Peyer's patch (tissue), 4 donors: ENCODE results near the gene SMKR1. TPM values are rescaled to one million over a fixed set of nuclear protein-coding genes. Genes with fewer than 3 reads are reported as not detected.
"Not testable (repeated sequence)": the region's sequence is repeated elsewhere in the genome, so short reads cannot be mapped to it uniquely, and the experiment has no call there.

ENCODE experiments used
- DNase-seq, 3 donors: peaks; one replicate each; pipeline ENCODE4 v3.0.0-alpha.2; 2017 to 2019
- H3K27ac ChIP-seq, 4 donors: fragments of 200-600 bp; sonication (generic); one replicate each; pipeline ENCODE4 v1.5.1; 2016 to 2019
- H3K27me3 ChIP-seq, 2 donors: fragments of 200-600 bp; sonication (generic); one replicate each; pipeline ENCODE4 v1.5.1; 2019
- H3K36me3 ChIP-seq, 3 donors: fragments of 200-600 bp; sonication (generic); one replicate each; pipeline ENCODE4 v1.5.1; 2016 to 2019
- H3K4me1 ChIP-seq, 4 donors: fragments of 200-600 bp; sonication (generic); one replicate each; pipeline ENCODE4 v1.5.1; 2016 to 2019
- H3K4me3 ChIP-seq, 4 donors: fragments of 200-600 bp; sonication (generic); 1 replicate in 3 of 4; 2 replicates in 1 of 4; pipeline ENCODE4 v1.5.1; 2016 to 2019; ENCODE audit warnings: mild to moderate bottlenecking in 1 of 4
- H3K9me3 ChIP-seq, 4 donors: fragments of 200-600 bp; sonication (generic); one replicate each; pipeline ENCODE4 v1.5.1; 2016 to 2019; ENCODE audit warnings: mild to moderate bottlenecking in 1 of 4
- POLR2A ChIP-seq, 2 donors: fragments of 450-650 bp; IDR thresholded peaks; one replicate each; pipeline ENCODE4 v1.5.1; 2017; ENCODE audit warnings: antibody characterized with exemption in 2 of 2, mild to moderate bottlenecking in 2 of 2, moderate library complexity in 2 of 2
- total RNA-seq, 4 donors: library from RNA; depleted of rRNA; stranded (reverse); fragments of >200 nt; gene quantifications; one replicate each; pipeline ENCODE4 v1.1.0, GENCODE V29; 2016
- TF ChIP-seq, protein P1 (sequence below), 6 experiments: fragments of 450-650 bp in 4 of 6; fragments of 200-600 bp in 2 of 6; sonication (generic) in 1 of 6; IDR thresholded peaks; one replicate each; pipeline ENCODE4 v1.5.1; 2017 to 2019; ENCODE audit warnings: antibody characterized with exemption in 6 of 6, mild to moderate bottlenecking in 3 of 6, moderate library complexity in 1 of 6

Gene SMKR1
- total RNA-seq, 4 donors from 2014 or later: 1.3 TPM; not detected in 3

DNA sequence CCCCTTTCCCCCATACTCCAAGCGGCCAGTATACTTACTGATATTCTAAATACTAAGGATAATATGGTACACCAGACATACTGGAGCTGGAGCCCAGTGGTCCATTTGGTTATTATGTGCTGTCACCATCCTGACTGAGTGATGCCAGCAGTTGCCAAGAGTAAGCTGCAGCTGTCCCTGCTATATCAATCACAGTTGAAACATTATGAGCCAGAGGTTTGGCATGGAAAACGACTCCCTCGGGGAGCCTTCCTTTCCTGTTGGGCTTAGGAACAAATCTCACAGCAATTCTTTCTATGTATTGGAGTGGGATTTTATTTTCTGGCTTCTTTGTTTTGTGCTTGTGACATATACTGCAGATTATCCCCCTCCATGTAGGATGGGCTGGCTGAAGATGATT is 35.5 kb upstream of the SMKR1 start:
- DNase-seq: no peak
- H3K4me1 ChIP-seq: no peaks in the 10 kb centered on the region

DNA sequence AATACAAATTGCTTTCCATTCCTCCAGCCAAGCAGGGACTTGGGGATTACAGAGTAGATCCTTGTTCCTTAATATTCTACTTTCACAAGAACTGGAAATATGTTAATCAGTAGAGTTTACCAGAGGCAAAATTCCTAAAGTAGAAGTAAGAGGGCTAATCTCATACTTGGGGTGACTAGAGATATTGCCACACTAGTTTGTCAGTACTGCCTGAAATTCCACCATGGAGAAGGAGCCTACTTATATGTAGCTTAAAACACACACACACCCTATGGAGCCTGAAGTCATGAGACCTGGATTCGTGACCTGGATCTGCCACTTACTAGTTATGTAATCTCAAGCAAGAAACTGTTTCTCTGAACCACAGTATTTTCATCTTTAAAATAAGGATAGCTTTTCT is 34.2 kb upstream of the SMKR1 start:
- TF ChIP-seq, protein P1, sequence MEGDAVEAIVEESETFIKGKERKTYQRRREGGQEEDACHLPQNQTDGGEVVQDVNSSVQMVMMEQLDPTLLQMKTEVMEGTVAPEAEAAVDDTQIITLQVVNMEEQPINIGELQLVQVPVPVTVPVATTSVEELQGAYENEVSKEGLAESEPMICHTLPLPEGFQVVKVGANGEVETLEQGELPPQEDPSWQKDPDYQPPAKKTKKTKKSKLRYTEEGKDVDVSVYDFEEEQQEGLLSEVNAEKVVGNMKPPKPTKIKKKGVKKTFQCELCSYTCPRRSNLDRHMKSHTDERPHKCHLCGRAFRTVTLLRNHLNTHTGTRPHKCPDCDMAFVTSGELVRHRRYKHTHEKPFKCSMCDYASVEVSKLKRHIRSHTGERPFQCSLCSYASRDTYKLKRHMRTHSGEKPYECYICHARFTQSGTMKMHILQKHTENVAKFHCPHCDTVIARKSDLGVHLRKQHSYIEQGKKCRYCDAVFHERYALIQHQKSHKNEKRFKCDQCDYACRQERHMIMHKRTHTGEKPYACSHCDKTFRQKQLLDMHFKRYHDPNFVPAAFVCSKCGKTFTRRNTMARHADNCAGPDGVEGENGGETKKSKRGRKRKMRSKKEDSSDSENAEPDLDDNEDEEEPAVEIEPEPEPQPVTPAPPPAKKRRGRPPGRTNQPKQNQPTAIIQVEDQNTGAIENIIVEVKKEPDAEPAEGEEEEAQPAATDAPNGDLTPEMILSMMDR (IDR thresholded peaks at IDR 0.05): no peak
- TF ChIP-seq POLR2A (IDR thresholded peaks at IDR 0.05): no peak
- no peaks in the 10 kb centered on the region for H3K4me1 ChIP-seq
- H3K27me3 ChIP-seq: no peaks in the 10 kb centered on the region
- no peak overlapping the region for H3K4me3 ChIP-seq
- H3K27ac ChIP-seq: no peak overlapping the region
- no peak for DNase-seq
- H3K9me3 ChIP-seq: no peaks in the 10 kb centered on the region
- no peaks in the 10 kb centered on the region for H3K36me3 ChIP-seq

More for the DNA sequence above, 35.5 kb upstream of the SMKR1 start:
- no peaks in the 10 kb centered on the region for H3K36me3 ChIP-seq
- TF ChIP-seq, protein P1 (IDR thresholded peaks at IDR 0.05): no peak
- TF ChIP-seq POLR2A (IDR thresholded peaks at IDR 0.05): no peak
- no peaks in the 10 kb centered on the region for H3K9me3 ChIP-seq
- no peaks in the 10 kb centered on the region for H3K27me3 ChIP-seq
- H3K27ac ChIP-seq: no peak overlapping the region
- H3K4me3 ChIP-seq: no peak overlapping the region

DNA sequence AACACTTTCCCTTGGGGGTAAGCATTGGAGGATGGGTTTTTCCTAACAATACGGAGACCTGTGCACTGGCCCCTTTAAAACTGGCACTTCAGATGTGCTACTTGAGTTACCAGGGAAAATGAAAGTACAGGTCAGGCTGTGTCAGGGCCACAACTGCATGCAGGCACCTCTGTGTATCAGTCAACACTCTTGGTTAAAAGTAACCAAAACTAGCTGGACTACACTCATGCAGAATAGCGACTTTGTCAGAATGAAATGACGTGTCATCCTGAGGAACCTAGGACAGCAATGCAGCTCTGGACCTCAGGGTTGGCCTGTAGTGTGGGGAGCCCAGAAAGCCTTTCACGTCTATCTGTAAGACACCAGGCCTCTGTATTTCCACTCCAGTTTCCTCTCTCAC is 33.8 kb upstream of the SMKR1 start:
- Histone ChIP-seq H3K36me3 (no peaks in the 10 kb centered on the region), H3K4me3 (no peak overlapping the region), H3K9me3 (no peaks in the 10 kb centered on the region), H3K4me1 (no peaks in the 10 kb centered on the region), H3K27ac (no peak overlapping the region), H3K27me3 (no peaks in the 10 kb centered on the region)
- DNase-seq: no peak
- TF ChIP-seq, protein P1 (IDR thresholded peaks at IDR 0.05): no peak
- no peak for TF ChIP-seq POLR2A (IDR thresholded peaks at IDR 0.05)

DNA sequence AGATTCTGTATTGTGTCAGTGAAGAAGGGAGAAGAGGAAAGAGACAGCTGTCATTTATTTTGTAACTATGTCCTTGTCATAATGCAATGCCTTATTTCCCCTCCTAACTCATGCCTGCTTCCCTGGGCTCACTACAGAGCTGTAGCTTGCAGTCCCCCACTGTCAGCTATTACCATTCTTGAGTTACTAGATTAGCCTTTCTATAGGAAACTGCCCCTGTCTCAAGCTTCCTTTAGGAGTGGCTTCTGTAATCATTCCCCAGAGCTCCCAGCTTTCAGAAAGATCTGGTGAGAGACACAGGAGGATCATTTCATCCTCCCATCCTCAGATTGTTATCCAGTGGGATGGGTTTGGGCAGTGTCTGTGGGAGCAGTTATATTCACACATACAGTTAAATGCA is 32.4 kb upstream of the SMKR1 start:
- no peaks in the 10 kb centered on the region for H3K36me3 ChIP-seq
- no peak overlapping the region for H3K4me3 ChIP-seq
- no peak for DNase-seq
- TF ChIP-seq, protein P1 (IDR thresholded peaks at IDR 0.05): no peak
- no peak for TF ChIP-seq POLR2A (IDR thresholded peaks at IDR 0.05)
- H3K4me1 ChIP-seq: no peaks in the 10 kb centered on the region
- no peak overlapping the region for H3K27ac ChIP-seq
- H3K27me3 ChIP-seq: no peaks in the 10 kb centered on the region
- no peaks in the 10 kb centered on the region for H3K9me3 ChIP-seq

DNA sequence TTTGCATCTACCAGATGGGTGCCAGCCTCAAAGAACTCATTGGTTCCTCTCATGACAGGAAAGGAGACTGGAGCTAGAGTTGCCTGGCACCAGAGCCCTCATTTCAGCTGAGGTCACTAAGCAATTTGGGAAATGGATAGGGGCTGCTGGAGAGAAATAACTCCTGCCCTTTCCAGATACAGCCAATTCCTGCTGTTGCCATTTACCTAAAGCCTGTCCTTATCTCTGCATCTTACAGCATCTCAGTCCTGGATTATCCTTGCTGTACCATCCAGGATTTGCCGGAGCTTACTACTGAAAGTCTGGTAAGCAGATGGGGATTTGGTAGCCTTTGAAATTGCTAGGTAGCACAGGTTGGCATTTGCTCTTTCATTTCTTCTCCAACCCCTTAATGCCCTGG is 31.9 kb upstream of the SMKR1 start:
- TF ChIP-seq, protein P1 (IDR thresholded peaks at IDR 0.05): no peak
- TF ChIP-seq POLR2A (IDR thresholded peaks at IDR 0.05): no peak
- Histone ChIP-seq H3K27ac (no peak overlapping the region), H3K9me3 (no peaks in the 10 kb centered on the region), H3K36me3 (no peaks in the 10 kb centered on the region), H3K4me1 (no peaks in the 10 kb centered on the region), H3K4me3 (no peak overlapping the region), H3K27me3 (no peaks in the 10 kb centered on the region)
- no peak for DNase-seq

DNA sequence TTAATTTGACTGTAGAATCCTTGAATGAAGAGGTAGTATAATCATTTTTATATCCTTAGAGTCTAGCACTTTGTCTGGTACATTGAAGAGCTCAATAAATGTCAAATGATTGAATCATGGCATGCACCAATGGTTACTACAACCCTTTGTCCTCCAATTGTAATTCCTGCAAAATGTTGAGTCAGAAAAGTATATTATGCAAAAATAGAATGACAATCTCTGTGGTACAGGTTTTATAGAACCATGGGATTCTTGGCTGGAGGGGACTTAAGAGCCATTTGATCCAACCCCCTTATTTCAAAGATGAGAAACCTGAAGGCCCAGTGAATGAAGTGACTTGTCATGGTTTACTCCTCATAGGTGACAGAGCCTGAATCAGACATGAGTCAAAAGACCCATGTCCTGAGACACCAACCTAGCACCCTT is 30.9 kb upstream of the SMKR1 start:
- H3K27me3 ChIP-seq: no peaks in the 10 kb centered on the region
- TF ChIP-seq, protein P1 (IDR thresholded peaks at IDR 0.05): no peak
- no peak for TF ChIP-seq POLR2A (IDR thresholded peaks at IDR 0.05)
- no peak overlapping the region for H3K27ac ChIP-seq
- H3K9me3 ChIP-seq: no peaks in the 10 kb centered on the region
- H3K36me3 ChIP-seq: no peaks in the 10 kb centered on the region
- no peak for DNase-seq
- H3K4me1 ChIP-seq: no peaks in the 10 kb centered on the region
- no peak overlapping the region for H3K4me3 ChIP-seq

DNA sequence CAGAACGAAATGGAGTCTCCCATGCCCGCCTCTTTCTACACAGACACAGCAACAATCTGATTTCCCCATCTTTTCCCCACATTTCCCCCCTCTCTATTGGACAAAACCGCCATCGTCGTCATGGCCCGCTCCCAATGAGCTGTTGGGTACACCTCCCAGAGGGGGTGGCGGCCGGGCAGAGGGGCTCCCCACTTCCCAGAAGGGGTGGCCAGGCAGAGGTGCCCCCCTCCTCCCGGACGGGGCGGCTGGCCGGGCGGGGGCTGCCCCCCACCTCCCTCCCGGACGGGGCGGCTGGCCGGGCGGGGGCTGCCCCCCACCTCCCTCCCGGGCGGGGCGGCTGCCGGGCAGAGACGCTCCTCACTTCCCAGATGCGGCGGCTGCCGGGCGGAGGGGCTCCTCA is 26.4 kb upstream of the SMKR1 start:
- H3K27me3 ChIP-seq, H3K36me3 ChIP-seq, H3K4me1 ChIP-seq, H3K9me3 ChIP-seq, DNase-seq, H3K4me3 ChIP-seq, H3K27ac ChIP-seq: not testable (repeated sequence)

DNA sequence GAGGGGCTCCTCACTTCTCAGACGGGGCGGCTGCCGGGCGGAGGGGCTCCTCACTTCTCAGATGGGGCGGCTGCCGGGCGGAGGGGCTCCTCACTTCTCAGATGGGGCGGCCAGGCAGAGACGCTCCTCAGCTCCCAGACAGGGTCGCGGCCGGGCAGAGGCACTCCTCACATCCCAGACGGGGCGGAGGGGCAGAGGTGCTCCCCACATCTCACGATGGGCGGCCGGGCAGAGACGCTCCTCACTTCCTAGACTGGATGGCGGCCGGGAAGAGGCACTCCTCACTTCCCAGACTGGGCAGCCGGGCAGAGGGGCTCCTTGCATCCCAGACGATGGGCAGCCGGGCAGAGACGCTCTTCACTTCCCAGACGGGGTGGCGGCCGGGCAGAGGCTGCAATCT is 25.9 kb upstream of the SMKR1 start:
- H3K4me1 ChIP-seq, H3K27me3 ChIP-seq, H3K27ac ChIP-seq, H3K4me3 ChIP-seq, H3K36me3 ChIP-seq, H3K9me3 ChIP-seq, DNase-seq: not testable (repeated sequence)
